Stimulated activated CD8-positive, alpha-beta memory T cell treated with anti-CD3 and anti-CD28 coated beads, Interleukin-4, amount 100 ng/mL, for 4 hours (primary cell): Measurements from ENCODE around the gene GDPD3.

Experiments
- DNase-seq, 2 donors: peaks; one replicate each; pipeline ENCODE4 v3.0.0-alpha.2; 2020; ENCODE audit warnings: low read depth in 2 of 2, low spot score in 1 of 2

The GDPD3 gene

DNA sequence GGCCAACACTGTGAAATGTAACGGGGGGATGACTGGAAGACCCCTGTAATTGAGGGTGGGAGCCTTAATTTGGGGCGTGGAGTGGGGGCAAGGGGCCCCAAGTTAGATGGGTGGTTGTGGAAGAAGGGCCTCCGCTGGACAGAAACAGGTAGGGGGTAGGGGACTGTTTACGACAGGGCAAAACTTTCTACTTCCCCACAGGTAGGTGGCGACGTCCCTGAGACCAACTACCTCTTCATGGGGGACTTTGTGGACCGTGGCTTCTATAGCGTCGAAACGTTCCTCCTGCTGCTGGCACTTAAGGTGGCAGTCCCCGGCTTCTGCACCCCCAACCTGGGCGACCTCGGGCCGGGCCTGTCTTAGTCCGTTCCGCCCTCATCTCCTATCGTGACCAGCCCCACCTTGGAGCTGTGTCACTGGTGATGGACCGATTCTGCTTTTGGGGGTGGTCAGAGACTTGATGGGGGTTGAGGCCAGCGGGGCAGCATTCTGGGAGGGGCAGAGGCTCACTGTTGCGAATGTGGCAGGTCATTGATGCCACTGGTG, 30.7 kb downstream of the GDPD3 start:
- DNase-seq = no peak

DNA sequence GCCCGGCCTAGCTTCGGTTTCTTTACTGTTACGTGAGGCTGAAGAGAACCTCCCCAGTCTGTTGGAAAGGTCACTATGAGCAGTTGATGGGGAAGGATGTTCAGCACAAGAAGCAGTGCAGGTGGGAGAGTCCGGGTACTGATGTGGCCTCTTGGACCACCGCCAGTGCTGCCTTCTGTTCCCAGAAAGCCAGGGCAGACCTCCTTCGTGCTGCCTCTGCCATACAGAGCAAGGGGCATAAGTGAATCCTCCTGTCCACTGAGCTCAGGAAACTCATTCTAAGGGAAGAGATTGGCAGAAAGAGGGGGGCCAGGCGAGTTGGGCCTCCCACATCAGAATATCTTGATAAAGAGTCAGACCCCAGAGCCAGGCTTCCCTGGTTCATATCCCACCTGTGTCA, 33.9 kb downstream of the GDPD3 start:
- DNase-seq = no peak

DNA sequence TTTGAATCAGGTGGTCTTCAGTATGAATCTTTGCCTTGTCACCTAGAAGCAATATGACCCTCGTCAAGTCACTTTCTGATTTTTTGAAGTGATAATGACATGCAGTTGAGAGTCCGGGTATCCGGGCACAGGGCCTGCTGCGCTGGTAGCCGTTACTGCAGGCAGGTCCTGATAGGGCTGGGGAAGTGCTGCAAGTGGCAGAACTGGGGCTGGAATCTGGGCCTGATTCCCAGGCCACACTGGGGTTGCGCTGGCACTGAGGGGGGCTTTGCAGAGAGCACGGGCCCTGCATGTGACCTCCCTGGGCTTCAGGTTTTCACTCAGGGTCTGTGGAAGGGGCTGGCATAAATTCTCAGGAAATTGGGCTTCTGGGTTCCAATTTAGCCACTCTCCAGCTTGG, 34.6 kb downstream of the GDPD3 start:
- DNase-seq = no peak

- DNase-seq = no peak
Observed at GRCh38 chr16:30077656-30078055, 35.7 kb downstream of the GDPD3 start.

DNA sequence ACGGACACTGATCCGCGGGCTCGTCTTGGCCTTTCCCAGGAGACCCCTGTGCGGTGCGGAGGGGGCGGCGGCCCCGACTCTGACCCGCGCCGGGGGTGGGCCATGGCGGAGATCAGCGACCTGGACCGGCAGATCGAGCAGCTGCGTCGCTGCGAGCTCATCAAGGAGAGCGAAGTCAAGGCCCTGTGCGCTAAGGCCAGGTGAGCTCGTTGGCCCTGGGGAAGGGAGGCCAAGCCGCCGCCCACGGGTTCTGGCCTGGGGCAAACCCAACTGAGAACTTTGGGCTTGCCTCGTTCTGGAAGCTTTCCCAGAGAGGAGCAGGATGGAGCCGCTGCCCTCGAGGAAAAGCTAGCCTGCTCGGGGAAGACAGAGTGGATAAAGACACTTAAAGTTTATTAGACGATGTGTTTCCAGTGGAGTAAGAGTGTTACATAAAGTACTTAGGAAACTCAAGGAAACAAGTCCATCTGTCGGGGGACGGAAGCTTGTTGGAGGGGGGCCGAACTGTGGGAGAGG, 37.0 kb downstream of the GDPD3 start:
- no peak for DNase-seq

- peak; percentile 74 to 79 for DNase-seq
Observed at GRCh38 chr16:30075503-30076275, 37.6 kb downstream of the GDPD3 start, which contains the start of gene PPP4C. Gene PPP4C (plus strand): TSS chr16:30075994. CDS start chr16:30076378, 384 bp downstream.

DNA sequence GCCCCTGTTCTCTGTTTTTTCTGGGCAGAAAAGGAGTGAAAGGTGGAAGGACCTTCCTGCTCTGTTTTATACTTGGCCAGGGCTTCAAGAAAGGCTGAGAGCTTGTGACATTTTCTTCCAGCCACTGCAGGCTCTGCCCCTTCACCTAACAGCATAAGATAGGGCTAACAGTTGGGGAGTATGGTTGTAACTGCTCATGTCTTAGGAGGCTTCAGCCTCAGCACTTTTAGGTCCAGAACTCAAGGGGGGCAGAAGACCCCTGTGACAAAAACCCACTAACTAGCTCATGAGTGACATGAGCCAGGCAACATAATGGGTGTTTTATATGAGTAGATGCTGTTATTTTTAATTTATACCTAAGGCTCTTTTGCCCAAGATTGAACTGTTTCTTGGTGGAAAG, 42.8 kb downstream of the GDPD3 start:
- DNase-seq = no peak

- DNase-seq = no peak
Observed at GRCh38 chr16:30069611-30070462, 43.5 kb downstream of the GDPD3 start.

GRCh38 chr16:30068750-30069610, 44.4 kb downstream of the GDPD3 start:
- no peak for DNase-seq

DNA sequence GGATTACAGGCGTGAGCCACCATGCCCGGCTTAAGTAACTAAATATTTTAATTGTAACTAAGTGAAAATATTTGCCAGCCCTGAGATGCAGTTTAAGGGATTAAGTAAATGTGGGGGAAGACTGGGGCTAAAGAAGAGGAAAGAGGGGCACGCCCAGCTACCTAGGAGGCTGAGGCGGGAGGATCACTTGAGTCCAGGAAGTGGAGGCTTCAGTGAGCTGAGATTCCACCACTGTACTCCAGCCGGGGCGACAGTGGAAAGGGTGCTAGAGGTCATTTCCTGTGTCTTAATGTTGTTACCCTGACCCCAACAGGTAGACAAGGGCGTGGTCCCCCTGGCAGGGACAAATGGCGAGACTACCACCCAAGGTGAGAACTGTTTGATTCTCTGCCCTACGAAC, 45.0 kb downstream of the GDPD3 start:
- no peak for DNase-seq

DNA sequence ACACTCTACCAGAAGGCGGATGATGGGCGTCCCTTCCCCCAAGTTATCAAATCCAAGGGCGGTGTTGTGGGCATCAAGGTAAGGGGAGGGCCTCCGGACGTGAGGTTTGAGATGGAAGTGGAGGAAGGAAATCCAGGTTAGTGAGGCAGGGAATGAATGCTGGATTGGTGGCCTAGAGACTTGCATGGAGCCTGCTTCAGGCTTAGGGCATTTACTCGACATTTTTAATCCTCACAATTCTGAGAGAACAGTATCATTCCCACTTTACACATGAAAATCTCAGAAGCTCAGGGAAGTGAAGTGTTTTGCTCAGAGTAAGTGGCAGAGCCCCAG, 45.8 kb downstream of the GDPD3 start:
- DNase-seq = no peak

DNA sequence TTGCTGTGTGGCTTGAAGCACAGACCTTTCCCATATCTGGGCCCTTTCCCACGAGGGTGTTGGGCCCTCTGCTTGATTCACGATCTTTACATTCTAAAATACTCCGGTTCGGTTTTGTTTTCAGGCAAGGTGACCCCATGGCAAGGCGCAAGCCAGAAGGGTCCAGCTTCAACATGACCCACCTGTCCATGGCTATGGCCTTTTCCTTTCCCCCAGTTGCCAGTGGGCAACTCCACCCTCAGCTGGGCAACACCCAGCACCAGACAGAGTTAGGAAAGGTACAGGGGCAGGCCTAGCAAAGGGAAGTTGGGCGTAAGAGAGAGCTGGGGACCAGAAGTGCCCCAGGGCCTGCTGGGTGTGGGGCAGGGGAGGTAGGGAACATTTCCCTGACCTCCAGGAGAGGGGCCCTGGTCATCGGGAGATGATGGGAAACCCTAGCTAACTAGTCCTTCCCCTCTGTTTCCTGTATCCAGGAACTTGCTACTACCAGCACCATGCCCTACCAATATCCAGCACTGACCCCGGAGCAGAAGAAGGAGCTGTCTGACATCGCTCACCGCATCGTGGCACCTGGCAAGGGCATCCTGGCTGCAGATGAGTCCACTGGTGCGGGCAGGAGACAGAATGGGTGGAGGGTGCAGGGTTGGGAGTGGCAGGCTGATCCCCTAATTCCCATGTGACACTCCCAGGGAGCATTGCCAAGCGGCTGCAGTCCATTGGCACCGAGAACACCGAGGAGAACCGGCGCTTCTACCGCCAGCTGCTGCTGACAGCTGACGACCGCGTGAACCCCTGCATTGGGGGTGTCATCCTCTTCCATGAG, 46.4 kb downstream of the GDPD3 start:
- no peak for DNase-seq

GRCh38 chr16:30065943-30066760, 47.2 kb downstream of the GDPD3 start:
- no peak for DNase-seq

- DNase-seq = peak; percentile 82 to 94
Observed at GRCh38 chr16:30065102-30065942, 48.0 kb downstream of the GDPD3 start, which contains the start of gene ALDOA. Gene ALDOA (plus strand): TSS chr16:30065760. CDS start chr16:30066898, 1,138 bp downstream.

DNA sequence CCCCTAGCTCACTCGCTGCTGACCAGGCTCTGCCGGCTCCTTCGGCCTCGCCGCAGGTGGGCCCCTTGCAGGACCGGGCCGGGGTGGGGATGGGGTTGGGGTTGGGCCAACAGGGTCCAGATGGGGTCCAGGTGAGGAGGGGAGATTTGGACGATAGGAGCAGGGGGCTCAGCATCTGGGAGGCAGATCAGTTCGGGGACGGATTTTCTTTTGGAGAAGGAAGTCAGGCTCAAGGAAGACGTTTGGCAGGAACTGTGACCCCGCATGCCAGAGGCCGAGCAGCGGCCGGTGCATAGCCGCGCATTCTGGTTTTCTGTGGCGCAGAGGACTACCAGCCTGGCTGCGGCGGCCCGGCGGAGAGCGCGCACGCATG, 48.6 kb downstream of the GDPD3 start:
- DNase-seq = no peak

DNA sequence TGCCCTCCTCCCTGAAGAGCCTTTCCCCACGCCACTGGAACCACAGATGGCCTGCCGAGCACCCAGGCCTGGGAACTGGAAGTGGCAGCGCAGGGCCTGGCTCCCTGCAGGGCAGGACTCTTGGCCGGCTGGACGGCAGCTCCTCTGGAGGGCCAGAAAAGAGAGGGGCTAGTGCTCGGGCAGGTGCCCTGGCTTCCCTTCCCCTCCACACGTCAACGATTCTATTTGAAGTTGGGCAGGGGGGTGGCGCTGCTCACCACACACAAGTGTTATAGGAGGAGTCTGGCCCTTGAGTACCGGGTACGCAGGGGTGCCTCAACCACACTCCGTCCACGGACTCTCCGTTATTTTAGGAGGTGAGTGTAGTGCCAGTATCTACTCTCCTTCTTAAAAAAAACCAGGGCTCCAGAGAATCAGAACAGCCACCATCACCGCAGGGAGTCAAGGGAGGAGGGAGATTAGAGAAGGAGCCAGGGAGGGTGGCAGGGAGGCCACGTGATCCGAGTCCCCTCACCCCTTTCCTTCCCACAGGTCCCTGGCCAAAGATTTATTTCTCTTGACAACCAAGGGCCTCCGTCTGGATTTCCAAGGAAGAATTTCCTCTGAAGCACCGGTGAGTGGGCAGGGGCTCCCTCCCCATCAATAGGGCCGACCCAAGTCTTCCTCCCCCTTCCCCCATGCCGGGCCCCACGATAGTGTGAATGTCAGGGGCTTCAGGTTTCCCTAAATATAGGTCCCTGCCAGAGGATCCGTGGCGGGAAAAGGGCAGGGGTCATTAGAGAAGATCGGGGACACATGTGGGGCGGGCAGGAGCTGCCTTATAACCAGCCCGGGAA, 49.2 kb downstream of the GDPD3 start:
- DNase-seq = peak; percentile 43 to 47

GRCh38 chr16:30063278-30063892, 50.0 kb downstream of the GDPD3 start:
- DNase-seq = no peak
